GM21381 (cell line): ENCODE results near the gene HSPA1A.

Experiments used
- ATAC-seq: cut with Tn5 transposase; IDR thresholded peaks from one replicate; pipeline ENCODE4 v1.9.1; 2021; ENCODE audit warnings: mild to moderate bottlenecking, moderate library complexity; ENCODE audit not compliant: unreplicated experiment

Gene HSPA1A

DNA sequence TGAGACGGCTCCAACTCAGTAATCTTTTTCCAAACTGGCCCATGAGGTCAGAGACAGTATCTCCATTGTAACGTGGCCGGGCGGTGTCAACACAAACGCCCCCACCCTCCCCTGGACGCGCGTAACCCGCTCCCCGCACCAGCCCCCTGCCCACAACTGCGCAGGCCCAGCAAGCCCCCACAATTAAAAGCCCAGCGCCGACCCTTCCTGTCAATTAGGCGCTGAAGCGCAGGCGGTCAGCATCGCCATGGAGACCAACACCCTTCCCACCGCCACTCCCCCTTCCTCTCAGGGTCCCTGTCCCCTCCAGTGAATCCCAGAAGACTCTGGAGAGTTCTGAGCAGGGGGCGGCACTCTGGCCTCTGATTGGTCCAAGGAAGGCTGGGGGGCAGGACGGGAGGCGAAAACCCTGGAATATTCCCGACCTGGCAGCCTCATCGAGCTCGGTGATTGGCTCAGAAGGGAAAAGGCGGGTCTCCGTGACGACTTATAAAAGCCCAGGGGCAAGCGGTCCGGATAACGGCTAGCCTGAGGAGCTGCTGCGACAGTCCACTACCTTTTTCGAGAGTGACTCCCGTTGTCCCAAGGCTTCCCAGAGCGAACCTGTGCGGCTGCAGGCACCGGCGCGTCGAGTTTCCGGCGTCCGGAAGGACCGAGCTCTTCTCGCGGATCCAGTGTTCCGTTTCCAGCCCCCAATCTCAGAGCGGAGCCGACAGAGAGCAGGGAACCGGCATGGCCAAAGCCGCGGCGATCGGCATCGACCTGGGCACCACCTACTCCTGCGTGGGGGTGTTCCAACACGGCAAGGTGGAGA, at the start of gene HSPA1A, which contains the start of gene HSPA1L:
HSPA1A (plus strand) TSS at position 519 of the 814 bp plus-strand sequence; CDS start at position 733, 214 bp downstream.
HSPA1L (minus strand) TSS at position 259 of the 814 bp plus-strand sequence. CDS start 3,311 bp downstream, outside the sequence.
- ATAC-seq = no peak

DNA sequence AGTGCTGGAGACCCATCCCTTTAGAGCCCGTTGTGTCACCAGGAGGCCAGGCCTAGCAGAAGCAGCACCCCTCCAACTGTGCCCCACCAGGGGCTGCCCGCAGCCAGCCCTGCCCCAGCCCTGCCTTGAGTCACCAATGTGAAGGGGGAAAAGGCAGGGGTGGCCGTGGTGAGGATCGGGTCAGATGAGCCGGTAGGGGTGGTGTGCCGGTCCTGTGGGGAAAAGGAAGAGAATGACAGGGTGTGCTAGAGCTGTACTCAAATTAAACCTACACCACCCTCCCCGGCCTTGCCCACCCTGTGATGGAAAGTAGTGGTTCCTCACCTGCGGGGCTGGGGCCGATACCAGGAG, 49.8 kb upstream of the HSPA1A start:
- no peak for ATAC-seq

DNA sequence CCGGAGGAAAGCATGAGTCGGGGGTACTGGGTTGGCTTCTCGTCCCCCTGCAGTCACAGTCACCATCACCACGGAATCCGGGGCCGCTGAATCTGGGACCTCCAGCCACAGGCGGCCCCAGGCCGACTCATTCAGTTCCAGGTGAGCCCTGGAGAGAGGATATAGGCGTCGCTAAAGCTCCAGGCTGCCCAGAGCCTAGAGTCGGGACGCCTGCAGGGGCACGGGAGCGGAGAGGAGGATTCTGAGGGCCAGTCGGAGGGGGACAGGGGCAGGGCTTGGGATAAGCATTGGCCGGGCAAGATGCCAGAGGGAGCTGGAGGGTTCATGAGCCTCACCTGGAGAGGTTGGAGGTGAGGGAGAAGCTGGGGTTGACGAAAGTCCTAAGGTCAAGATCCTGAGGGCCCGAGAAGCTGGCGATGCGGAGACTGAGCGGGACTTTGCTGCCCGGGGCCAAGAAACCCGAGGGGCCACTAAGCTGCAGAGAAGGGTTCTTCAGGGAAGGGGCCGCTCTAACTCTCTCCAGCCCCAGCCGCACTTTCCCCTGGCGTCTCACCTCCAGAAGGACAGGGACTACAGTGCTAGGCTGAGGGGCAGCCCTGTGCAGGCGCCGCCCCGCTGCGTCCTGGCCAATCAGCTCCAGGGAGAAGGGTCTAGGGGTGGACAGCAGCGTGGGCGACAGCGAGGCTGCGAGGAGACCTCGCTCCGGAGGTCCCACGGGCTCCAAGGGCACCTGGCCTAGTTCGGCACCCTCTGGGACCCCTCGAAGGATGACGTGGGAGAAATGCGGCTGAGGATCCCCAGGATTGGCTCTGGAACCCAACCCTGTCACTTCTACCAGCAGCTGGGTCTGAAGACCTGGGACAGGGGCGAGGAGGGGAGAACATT, 49.2 kb upstream of the HSPA1A start:
- no peak for ATAC-seq

DNA sequence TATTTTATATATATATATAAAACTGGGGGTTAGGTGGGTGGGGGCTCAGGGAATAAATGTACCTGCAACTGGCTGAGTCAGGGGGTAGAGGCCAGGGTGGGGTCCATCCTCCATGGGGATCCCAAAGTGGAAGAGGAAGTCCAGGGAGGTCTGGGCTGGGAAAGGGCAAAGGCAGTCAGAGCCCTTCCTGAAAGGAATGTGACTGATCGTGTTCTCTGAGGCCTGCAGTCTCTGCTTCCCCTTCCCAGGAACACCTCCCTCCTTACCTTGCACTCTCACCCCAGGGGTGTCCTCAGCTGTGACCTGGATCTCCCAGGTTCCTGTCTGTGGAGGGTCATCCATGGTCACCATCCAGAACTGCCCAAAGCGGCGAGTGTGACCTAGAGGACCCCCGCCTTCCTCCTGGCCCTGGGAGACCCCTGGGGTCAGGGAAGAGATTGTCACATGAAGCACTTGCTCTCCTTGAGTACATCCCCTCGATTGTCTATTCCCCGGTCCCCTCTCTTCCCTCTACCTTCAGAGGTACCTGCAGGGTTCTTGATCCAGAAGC, 48.2 kb upstream of the HSPA1A start:
- no peak for ATAC-seq

DNA sequence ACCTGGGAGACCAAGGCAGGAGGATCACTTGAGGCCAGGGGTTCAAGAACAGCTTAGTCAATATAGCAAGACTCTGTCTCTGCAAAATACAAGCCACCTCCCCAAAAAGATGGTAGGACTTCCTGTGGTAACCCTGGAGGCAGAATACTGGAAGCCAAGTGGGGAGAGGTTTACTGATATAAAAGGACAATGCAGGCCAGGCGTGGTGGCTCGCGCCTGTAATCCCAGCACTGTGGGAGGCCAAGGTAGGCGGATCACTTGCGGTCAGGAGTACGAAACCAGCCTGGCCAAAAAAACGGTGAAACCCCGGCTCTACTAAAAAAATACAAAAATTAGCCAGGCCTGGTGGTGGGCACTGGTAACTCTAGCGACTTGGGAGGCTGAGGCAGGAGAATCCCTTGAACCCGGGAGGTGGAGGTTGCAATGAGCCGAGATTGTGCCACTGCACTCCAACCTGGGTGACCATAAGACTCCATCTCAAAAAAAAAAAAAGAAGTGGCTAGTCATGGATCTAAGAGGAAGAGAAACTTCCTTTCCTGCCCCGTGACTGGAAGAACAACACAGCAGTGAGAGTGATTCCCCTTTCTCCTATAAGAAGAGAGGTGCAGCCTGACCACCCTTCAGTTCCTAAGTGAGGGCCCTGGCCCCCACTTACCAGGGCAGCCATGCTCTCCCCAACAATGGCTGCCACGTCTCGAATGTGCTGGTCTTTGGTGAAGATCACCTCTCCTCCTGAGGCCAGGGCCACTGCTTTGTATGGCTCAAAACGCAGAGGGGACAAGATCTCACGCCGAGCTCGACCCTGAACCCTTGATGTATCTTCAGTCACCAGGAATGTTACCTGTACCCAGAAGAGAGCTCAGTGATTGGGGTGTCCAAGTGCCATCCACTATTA, 46.7 kb upstream of the HSPA1A start:
- no peak for ATAC-seq

DNA sequence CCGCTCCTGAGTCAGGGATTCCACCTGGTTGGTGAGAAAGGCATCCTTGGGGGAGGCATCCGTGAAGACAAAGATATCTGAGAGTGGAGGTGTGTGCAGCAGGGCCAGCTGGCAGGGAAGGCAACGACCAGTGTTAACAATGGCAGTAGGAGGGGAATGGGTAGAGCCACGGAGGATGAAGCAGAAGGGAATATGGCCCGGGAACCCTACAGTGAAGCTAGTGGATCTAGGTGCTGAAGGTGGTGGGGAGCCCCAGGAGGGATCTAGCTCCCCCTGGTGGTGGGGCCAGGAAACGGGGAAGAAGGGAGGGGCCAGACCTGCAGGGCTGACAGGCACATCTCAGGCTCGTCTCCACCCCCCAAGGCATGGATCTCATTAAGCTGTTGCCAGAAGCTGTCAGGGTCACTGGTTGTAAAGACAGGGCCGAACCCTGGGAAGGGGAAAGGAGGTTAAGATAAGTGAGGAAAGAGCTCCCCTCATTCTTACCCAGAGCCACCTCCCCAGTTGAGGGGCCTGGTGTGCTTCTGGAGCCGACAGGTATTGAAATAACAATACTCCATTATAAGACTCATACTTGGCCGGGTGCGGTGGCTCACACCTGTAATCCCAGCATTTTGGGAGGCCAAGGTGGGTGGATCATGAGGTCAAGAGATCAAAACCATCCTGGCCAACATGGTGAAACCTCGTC, 45.5 kb upstream of the HSPA1A start:
- no peak for ATAC-seq

DNA sequence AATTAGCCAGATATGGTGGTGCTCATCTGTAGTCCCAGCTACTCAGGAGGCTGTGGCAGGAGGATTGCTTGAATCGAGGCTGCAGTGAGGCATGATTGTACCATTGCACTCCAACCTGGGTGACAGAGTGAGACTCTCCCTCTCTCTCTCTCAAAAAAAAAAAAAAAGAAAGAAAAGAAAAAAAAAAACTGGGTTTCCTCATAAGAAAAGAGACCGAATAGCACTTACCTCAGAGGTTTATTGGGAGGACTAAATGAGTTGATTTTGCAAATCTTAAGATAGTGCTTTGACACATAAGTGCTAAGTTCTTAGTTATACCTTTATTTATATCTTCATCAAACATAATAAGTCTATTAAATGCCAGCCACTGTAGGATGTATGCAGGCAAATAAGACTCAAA, 44.5 kb upstream of the HSPA1A start:
- no peak for ATAC-seq

DNA sequence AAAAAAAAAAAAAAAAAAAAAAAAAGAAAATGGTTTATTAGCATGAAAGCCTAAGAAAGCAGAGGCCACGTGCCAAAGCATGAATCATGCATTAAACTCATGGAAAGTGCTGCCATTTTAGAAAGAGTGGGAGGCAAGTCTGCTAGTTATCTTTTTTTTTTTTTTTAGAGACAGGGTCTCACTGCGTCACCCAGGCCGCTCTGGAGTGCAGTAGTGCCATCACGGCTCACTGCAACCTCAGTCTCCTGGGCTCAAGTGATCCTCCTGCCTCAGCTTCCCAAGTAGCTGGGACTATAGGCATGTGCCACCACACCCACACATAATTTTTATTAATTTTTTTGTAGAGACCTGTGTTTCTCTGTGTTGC, 43.4 kb upstream of the HSPA1A start:
- ATAC-seq = no peak

DNA sequence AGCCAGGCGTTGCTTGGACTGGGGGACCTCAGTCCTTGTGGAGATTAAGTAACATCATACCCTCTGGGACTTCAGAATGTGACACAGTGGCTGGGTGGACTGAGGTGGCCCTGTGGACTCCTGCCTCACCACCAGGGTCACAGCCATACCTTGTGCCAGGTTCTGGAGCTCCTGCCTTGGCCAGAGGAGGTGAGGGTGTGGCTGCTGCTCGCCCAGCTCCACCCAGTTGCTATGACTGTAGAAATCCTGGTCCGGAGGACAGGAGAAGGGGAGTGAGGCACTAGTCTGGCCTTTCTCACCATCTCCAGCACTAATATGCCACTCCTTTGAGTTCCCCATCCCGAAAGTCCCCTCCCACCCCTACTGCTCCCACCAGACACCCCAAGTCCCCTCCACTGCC, 40.2 kb upstream of the HSPA1A start:
- no peak for ATAC-seq

DNA sequence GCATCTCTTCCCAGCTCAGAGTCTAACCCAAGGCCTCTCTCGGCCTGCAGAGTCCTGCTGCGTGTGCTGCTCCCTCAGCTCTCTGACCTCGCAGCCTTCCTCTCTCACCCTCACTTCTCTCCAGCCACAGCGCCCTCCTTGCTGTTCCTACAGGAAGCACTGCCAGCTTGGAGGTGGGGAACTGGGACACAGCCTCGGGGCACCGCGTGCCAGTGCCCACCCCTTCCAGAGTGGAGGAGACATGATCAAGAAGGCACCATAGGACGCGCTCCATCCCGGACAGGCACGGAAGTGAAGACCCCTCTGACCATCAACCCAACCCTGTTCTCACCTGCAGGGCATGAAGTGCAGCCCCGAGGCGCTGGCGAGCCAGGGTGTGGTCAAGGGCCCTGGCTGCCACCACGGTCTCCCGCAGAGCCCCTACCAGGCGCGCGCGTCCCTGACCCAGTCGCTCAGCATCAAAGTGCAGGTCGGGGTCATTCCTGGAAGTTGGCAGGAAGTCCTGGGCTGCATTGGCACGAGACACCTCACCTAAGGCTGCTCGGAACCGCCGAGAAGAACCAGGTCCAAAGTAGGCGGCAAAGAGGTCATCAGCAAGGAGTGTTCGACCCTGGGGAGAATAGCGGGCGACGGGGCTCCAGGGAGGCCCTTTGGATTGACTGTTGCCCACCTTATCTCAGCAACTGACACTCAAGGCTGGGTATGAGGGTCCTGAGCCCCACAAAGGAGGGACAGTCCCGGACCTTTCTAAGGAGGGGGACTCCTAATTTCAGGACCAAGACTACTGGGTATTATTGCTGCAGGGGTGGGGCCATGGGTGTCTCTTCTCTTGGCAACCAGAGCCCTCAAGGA, 39.5 kb upstream of the HSPA1A start:
- no peak for ATAC-seq

DNA sequence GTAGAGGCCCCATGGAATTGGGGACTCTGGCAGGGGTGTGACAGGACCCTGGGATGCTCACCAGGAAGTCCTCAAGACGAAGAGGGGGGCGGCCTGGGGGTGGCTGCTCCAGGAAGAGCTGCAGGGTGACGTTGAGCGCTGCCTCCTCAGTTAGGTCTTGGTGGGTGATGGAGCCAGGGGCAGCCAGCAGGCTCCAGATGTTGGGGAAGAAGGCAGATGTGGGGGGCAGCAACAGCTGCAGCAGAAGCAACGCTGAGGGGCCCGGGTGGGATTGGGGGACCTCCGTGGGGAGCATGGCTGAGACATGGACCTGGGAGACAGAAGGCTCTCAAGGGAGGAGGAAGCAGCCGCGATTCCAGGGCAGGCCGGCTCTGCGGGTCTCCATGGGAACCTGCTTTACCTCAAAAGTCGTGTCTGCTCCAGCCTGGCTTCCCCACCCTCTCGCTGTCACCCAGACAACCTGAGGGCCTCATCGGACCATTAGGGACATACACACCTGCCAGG, 38.8 kb upstream of the HSPA1A start:
- no peak for ATAC-seq

DNA sequence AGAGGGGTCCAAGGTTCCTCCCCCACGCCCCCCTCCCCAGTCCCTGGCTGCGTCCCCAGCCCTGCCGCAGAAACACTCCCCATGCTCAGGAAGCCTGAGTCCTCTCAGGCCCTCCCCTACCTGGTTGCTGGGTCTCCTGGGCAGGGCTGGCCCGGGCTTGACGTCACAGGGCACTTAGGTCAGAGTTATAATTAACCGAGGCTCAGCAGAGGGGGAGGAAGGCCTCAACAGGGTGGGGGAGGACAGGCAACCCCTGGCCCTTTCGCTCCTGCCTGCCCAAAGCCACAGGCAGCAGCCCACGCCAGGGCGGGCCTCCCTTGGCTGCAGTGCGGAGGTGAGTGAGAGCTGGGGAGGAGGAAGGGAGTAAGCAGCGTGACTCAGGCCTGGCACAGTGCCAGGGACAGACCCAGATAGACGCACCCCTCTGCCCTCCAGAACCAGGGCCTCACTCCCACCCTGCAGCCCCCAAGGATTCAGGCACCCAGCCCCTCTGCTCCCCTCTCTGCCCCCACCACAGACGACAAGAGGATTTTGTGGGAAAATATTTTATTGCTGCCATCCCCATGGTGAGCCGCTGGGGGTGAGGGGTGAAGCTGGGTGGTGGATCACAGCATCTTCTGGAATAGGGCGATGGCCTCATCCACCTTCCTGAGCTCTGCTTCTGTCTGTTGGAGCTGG, 38.2 kb upstream of the HSPA1A start, which contains the start of gene VWA7:
VWA7 (minus strand) TSS at position 340 of the 678 bp plus-strand sequence. CDS start 549 bp downstream, outside the sequence.
- ATAC-seq = no peak

DNA sequence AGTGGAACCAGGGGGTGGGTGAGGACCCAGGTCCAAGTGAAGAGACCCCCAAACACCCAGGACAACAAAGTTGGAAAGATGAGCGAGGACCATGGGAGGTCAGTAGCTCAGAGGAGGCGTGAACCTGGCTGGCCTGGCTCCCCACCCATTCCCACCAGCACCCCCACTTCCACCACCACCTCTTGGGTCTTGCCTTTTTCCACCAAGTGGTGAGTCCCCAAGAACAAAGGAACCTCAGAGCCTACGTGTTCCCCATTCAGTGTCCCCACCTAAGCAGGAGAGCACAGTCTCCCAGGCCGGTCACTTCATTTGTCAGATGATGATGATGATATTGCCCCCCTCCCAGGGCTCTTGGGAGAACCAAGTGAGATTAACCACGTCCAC, 37.7 kb upstream of the HSPA1A start:
- no peak for ATAC-seq

DNA sequence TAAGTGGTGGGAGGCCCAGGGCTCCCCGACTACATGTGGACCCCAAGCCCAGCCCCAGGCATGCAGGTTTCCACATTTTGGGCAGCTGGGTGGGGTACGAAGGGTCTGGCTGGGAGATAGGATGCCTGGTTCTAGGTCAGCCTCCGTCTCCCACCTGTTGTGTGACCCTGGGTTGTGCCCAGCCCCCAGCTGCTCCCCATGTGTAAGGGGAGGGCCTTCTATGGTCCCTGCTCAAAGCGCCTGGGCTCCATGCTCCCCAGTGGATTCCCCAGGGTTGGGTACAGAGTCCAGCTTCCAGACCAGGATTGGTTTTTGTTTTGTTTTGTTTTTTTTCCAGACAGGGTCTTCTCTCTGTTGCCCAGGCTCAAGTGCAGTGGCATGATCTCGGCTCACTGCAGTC, 37.1 kb upstream of the HSPA1A start:
- no peak for ATAC-seq

DNA sequence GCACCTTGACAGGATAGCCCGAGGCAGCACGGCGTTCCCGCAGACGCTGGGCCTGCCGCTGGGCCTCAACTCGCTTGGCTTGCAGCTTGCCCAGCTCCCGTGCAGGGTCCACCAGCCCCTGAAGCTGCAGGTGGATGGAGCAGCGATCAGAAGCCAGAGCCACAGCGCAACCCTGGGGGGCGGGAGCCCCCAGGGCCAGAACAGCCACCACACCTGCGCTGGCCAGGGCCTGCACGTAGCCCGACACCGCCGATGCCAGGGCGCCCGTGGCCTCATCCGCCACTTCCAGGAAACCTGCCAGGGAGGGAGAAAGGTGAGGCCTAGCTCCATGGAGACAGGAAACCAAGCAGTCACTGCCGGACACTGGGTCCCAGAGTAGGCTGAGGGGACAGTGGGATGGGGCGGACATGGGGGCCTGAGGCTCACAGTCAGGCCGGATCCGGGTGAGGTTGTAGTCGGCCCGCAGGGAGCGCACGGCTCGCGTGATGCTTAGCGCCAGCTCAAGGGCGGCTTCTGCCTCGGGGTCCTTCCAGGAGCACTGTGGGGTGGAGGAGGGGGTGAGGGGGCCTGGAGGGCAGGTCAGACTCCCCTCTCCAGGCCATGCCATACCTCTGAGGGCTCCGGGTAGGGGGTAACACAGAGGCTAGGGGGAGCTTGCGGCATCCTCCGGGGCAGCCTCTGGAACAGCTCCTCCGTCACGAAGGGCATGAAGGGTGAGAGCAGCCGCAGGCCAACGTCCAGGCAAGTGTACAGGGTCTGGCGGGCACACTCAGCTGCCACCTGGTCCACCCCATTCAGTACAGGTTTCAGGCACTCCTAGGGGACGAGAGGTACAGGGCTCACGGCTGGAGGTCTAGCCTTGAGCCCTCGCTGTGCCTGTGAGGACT, 36.1 kb upstream of the HSPA1A start:
- no peak for ATAC-seq

DNA sequence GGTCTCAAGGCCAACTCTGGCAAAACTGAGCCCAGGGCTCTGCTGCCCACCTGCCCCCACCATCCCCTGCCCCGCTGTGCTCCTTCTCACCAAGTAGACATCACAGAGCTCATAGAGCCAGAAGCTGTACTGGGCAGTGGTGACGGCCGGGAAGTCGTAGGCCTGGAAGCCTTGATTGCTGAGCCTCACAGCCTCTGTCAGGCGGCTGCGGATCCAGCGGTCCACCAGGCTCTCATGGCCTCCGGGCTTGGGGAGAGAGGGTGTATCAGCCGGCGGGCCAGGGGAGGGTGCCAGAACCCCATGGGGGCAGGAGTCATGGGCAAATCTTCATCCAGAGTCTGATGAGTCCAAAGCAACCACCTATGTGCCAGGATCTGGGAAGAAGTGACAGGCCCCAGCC, 35.4 kb upstream of the HSPA1A start:
- ATAC-seq = no peak

DNA sequence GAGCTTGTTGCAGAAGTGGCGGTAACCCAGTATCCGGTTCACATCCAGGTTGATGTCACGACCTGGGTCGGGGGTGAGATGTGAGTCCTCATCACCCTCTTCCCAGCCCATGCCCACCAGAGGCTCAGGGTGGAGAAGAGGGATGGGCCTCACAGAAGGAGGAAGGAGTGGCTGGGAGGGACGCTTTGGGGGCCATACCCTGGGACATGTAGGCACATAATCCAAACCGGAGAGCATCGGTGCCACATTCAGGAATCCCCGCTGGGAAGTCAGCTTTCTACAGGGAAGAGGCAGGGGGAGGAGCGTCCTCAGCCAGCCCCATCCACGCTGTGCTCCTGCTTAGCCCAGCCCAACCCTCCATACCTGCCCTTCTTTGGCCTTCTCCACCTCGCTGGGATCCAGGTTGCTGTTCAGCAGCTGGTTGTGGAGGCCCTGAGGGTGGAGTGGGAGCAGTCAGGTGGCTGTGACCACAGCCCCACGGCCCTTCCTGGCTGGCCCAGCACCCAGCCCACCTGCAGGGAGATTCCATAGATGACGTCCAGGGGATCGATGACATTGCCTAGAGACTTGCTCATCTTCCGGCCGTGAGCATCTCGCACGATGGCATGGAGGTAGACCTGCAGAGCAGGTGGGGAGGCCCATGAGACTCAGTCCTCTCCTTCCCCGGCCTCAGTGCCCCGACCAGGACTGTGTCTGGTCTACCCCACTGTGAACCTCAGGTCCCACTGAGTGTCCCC, 34.7 kb upstream of the HSPA1A start:
- no peak for ATAC-seq
